HEK293 (cell line): Measurements from ENCODE around the gene MRPL45.

Experiments used
- PATZ1 ChIP-seq: fragments of 450-650 bp; formaldehyde crosslinking; IDR thresholded peaks from 2 replicates; pipeline ENCODE4 v1.5.1; 2016; ENCODE audit warnings: missing biosample characterization, missing genetic modification characterization
- ZNF214 ChIP-seq: fragments of 450-650 bp; formaldehyde crosslinking; IDR thresholded peaks from 2 replicates; pipeline ENCODE4 v1.5.1; 2017; ENCODE audit warnings: missing biosample characterization, mild to moderate bottlenecking, missing genetic modification characterization, borderline replicate concordance

DNA sequence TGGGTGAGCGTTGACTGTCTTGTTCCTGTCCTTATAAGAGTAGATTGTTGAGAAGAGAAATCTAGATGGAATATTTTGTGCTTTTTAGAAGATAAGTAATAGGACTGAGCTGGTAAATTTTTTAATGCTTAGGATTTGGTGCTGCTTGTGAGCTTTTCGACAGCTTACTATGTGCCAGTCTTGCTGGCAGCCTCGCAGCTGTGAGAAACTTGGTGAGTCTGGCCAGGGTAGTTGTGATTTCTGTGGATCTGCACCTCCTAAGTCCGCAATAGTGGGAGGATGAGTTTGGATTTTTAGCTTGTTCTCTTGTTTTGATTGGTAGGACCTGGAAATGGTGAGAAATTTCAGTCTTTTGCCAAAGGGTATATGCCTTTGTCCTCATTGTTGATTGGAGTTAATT lies 58.3 kb downstream of the MRPL45 start:
- TF ChIP-seq ZNF214 (tag by site-specific recombination) = no peak
- TF ChIP-seq PATZ1 = no peak
